Stomach (tissue), 4 donors: Measurements from ENCODE around the gene CERS4.

Experiments
- EP300 ChIP-seq: sonication (generic); formaldehyde crosslinking; IDR thresholded peaks from one replicate; pipeline ENCODE4 v1.6.1; 2017; ENCODE audit warnings: antibody characterized with exemption
- POLR2A ChIP-seq, 4 donors: fragments of 450-650 bp; IDR thresholded peaks; one replicate each; pipeline ENCODE4 v1.6.1; 2016; ENCODE audit warnings: antibody characterized with exemption in 4 of 4, control low read depth in 2 of 4, mild to moderate bottlenecking in 1 of 4, moderate library complexity in 1 of 4
- POLR2AphosphoS5 ChIP-seq, 3 donors: sonication (generic); formaldehyde crosslinking; IDR thresholded peaks; one replicate each; pipeline ENCODE4 v1.6.1; 2016; ENCODE audit warnings: antibody characterized with exemption in 3 of 3
- TF ChIP-seq, protein P1 (sequence below), 7 experiments: fragments of 450-650 bp in 4 of 7; fragments of 200-600 bp in 3 of 7; sonication (generic) in 3 of 7; IDR thresholded peaks; one replicate each; pipeline ENCODE4 v1.5.1; 2016 to 2019; ENCODE audit warnings: antibody characterized with exemption in 7 of 7, control low read depth in 2 of 7, mild to moderate bottlenecking in 1 of 7

GRCh38 chr19:8194528-8195267, 14.5 kb upstream of the CERS4 start:
- TF ChIP-seq, protein P1, sequence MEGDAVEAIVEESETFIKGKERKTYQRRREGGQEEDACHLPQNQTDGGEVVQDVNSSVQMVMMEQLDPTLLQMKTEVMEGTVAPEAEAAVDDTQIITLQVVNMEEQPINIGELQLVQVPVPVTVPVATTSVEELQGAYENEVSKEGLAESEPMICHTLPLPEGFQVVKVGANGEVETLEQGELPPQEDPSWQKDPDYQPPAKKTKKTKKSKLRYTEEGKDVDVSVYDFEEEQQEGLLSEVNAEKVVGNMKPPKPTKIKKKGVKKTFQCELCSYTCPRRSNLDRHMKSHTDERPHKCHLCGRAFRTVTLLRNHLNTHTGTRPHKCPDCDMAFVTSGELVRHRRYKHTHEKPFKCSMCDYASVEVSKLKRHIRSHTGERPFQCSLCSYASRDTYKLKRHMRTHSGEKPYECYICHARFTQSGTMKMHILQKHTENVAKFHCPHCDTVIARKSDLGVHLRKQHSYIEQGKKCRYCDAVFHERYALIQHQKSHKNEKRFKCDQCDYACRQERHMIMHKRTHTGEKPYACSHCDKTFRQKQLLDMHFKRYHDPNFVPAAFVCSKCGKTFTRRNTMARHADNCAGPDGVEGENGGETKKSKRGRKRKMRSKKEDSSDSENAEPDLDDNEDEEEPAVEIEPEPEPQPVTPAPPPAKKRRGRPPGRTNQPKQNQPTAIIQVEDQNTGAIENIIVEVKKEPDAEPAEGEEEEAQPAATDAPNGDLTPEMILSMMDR (IDR thresholded peaks at IDR 0.05) = no peak
- TF ChIP-seq EP300 (no peak), POLR2A (IDR thresholded peaks at IDR 0.05) (no peak), POLR2AphosphoS5 (IDR thresholded peaks at IDR 0.05) (no peak)
